ENCODE results near the gene MYO1B. TPM values are rescaled to one million over a fixed set of nuclear protein-coding genes. Genes with fewer than 3 reads are reported as not detected.

Gene MYO1B
- total and polyA plus RNA-seq, 2 of the 8 experiments (the other 6 are each of a cell fraction or from before 2014, with no cell fraction given) = 15.5 to 61.2 TPM

GRCh38 chr2:191287820-191288219 lies 42.6 kb downstream of the MYO1B start (continued):
- no peak for TF ChIP-seq E2F6 (IDR thresholded peaks at IDR 0.05)
- no peak for TF ChIP-seq BRCA1 (IDR thresholded peaks at IDR 0.05; ENCODE audit: low read depth, low read length)
- TF ChIP-seq JUN (IDR thresholded peaks at IDR 0.05; ENCODE audit: low read depth, low read length) = no peak
- no peak for TF ChIP-seq CBX8 (IDR thresholded peaks at IDR 0.05; ENCODE audit: borderline replicate concordance, low read depth, low read length)
- no peak for TF ChIP-seq KDM4A (IDR thresholded peaks at IDR 0.05; ENCODE audit: low read depth, low read length, severe bottlenecking)
- TF ChIP-seq RBBP5 (IDR thresholded peaks at IDR 0.05; ENCODE audit: borderline replicate concordance, low read depth, low read length) = no peak
- TF ChIP-seq TAF7 (optimal IDR thresholded peaks at IDR 0.05; ENCODE audit: borderline replicate concordance, low read depth, low read length) = no peak
- TF ChIP-seq EGR1 (IDR thresholded peaks at IDR 0.05; ENCODE audit: borderline replicate concordance, low read depth, low read length) = no peak

All from H1 (cell line).